Limb (tissue), 2 donors: Measurements from ENCODE around the gene H1-8.
"Not testable (repeated sequence)": the region's sequence is repeated elsewhere in the genome, so short reads cannot be mapped to it uniquely, and the experiment has no call there.

Experiments
- DNase-seq, 2 donors: peaks; one replicate each; pipeline ENCODE4 v3.0.0-alpha.2; 2016; ENCODE audit errors: extremely low spot score in 2 of 2

Gene H1-8

GRCh38 chr3:129514563-129514962 lies 28.4 kb upstream of the H1-8 start:
- no peak for DNase-seq

GRCh38 chr3:129515108-129515820 lies 27.7 kb upstream of the H1-8 start:
- DNase-seq: not testable (repeated sequence)

GRCh38 chr3:129515821-129516432 lies 27.0 kb upstream of the H1-8 start:
- not testable (repeated sequence) for DNase-seq

- DNase-seq: no peak
These were observed 25.5 kb upstream of the H1-8 start for GRCh38 chr3:129517516-129517915.

GRCh38 chr3:129518038-129518561 lies 24.9 kb upstream of the H1-8 start:
- no peak for DNase-seq

- no peak for DNase-seq
These were observed 24.4 kb upstream of the H1-8 start for GRCh38 chr3:129518581-129518980.

GRCh38 chr3:129519449-129519848 lies 23.5 kb upstream of the H1-8 start:
- DNase-seq: no peak

GRCh38 chr3:129519896-129520715 lies 22.9 kb upstream of the H1-8 start:
- no peak for DNase-seq

- no peak for DNase-seq
These were observed 22.0 kb upstream of the H1-8 start for GRCh38 chr3:129520960-129521359.

GRCh38 chr3:129521611-129522010 lies 21.4 kb upstream of the H1-8 start:
- DNase-seq: peak in 1 of 2 donors; percentile 39

GRCh38 chr3:129522953-129523352 lies 20.0 kb upstream of the H1-8 start:
- no peak for DNase-seq

- no peak for DNase-seq
These were observed 18.9 kb upstream of the H1-8 start for GRCh38 chr3:129524081-129524480.

GRCh38 chr3:129525341-129525968 lies 17.5 kb upstream of the H1-8 start:
- no peak for DNase-seq

- no peak for DNase-seq
These were observed 16.7 kb upstream of the H1-8 start for GRCh38 chr3:129526121-129526900.

- DNase-seq: no peak
These were observed 15.7 kb upstream of the H1-8 start for GRCh38 chr3:129527262-129527661.

- DNase-seq: no peak
These were observed 14.3 kb upstream of the H1-8 start, which contains the start of gene RHO for GRCh38 chr3:129528589-129529100. RHO (plus strand) TSS chr3:129528639; CDS start chr3:129528734, 95 bp downstream.

- no peak for DNase-seq
These were observed 13.4 kb upstream of the H1-8 start for GRCh38 chr3:129529436-129530210.

GRCh38 chr3:129530251-129530791 lies 12.7 kb upstream of the H1-8 start:
- peak in 1 of 2 donors; percentile 22 for DNase-seq

- DNase-seq: no peak
These were observed 12.2 kb upstream of the H1-8 start for GRCh38 chr3:129530821-129531220.
